ENCODE measurements around the gene TMEM164.

DNA sequence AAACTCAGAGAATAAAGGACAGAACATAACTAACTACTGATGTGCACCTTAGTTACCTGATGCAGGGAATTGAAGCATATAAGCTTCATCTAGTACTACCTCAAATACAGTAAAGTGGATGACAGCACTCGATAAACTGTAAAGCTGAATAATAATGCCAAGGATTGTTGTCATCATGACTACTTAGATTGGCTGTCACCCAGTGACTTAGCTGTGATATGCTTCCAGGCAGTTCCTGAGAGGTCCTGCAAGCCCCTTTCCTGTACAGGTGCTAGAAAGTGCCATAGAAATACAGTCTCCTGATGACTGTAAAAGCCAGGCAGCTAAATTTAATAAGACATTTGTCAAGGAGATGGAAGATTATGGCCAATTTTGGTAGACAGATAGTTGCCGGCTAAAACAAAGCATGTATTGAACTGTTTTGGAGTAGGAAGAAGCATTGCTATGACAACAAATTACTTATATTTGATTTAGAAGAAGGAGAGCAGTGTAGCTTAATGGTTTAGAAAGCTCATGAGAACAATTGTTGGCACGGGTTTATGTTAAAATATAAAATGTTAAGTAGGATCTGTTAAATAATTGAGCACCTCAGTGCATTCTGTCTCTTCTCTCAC lies 29.7 kb downstream of the TMEM164 start:
- TF ChIP-seq, protein P1, sequence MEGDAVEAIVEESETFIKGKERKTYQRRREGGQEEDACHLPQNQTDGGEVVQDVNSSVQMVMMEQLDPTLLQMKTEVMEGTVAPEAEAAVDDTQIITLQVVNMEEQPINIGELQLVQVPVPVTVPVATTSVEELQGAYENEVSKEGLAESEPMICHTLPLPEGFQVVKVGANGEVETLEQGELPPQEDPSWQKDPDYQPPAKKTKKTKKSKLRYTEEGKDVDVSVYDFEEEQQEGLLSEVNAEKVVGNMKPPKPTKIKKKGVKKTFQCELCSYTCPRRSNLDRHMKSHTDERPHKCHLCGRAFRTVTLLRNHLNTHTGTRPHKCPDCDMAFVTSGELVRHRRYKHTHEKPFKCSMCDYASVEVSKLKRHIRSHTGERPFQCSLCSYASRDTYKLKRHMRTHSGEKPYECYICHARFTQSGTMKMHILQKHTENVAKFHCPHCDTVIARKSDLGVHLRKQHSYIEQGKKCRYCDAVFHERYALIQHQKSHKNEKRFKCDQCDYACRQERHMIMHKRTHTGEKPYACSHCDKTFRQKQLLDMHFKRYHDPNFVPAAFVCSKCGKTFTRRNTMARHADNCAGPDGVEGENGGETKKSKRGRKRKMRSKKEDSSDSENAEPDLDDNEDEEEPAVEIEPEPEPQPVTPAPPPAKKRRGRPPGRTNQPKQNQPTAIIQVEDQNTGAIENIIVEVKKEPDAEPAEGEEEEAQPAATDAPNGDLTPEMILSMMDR (conservative IDR thresholded peaks at IDR 0.05; ENCODE audit: low read depth, low read length) = no peak
- TF ChIP-seq RAD21 (IDR thresholded peaks at IDR 0.05; ENCODE audit: low read length) (no peak), CEBPB (IDR thresholded peaks at IDR 0.05; ENCODE audit: low read depth, low read length) (no peak), CHD1 (IDR thresholded peaks at IDR 0.05; ENCODE audit: low read depth, low read length) (no peak), RFX5 (IDR thresholded peaks at IDR 0.05; ENCODE audit: low read depth, low read length) (no peak), POLR2A (IDR thresholded peaks at IDR 0.05; ENCODE audit: low read depth, low read length) (no peak), SMC3 (IDR thresholded peaks at IDR 0.05; ENCODE audit: low read depth, low read length) (no peak), RCOR1 (IDR thresholded peaks at IDR 0.05; ENCODE audit: insufficient replicate concordance, low read length) (no peak), MAFK (IDR thresholded peaks at IDR 0.05; ENCODE audit: low read depth, low read length) (no peak), MXI1 (IDR thresholded peaks at IDR 0.05; ENCODE audit: borderline replicate concordance, low read depth, low read length) (no peak), BHLHE40 (IDR thresholded peaks at IDR 0.05; ENCODE audit: low read depth, low read length) (no peak), NFE2L2 (IDR thresholded peaks at IDR 0.05; ENCODE audit: low read depth, low read length) (no peak)
- TF ChIP-seq, protein P2, sequence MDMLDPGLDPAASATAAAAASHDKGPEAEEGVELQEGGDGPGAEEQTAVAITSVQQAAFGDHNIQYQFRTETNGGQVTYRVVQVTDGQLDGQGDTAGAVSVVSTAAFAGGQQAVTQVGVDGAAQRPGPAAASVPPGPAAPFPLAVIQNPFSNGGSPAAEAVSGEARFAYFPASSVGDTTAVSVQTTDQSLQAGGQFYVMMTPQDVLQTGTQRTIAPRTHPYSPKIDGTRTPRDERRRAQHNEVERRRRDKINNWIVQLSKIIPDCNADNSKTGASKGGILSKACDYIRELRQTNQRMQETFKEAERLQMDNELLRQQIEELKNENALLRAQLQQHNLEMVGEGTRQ (IDR thresholded peaks at IDR 0.05; ENCODE audit: low read depth, low read length) = no peak

Data from IMR-90 (cell line).